IPS-NIHi7 (cell line): ENCODE measurements around the gene ATP1A3.
"Not testable (repeated sequence)": the region's sequence is repeated elsewhere in the genome, so short reads cannot be mapped to it uniquely, and the experiment has no call there.

ENCODE experiments used
- DNase-seq: peaks from one replicate; pipeline ENCODE4 v3.0.0; 2012; ENCODE audit warnings: mixed read lengths; ENCODE audit errors: extremely low spot score

Gene ATP1A3

GRCh38 chr19:41993612-41994483 lies at the start of gene ATP1A3:
Gene ATP1A3 (minus strand): TSS chr19:41994230. CDS start chr19:41994076, 154 bp downstream.
- DNase-seq, result peak; percentile 95

DNA sequence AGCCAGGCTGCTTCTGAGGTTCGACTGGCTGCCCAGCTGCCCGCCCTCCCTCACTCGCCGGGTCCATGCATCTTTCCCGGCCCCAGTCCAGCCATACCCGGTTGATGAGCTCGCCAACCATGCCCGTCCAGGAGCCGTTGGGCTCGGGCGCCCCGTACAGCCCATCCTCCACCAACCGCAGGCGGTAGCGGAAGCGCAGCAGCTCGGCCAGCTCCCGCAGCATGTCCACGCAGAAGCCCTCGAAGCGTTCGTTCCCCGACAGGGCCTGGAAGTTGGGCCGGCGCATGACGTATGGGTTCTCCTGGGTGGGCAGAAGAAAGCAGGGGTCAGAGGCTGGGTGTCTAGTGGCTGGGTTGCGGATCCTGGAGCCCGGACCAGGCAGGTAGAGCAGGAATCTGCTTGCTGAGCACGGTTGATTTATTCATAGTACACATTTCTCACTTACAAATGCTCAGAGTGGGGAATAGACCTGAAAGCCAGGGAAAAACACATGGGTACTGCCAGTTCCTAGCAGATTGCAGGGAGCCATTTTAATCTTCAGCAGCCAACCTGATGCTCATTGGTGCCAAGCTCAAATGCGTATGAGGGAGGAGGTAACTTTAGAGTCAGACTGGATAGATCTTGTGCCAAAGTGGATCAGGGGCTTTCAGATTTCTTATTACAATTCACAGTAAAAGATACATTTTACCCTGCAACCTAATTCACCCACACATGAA lies 48.6 kb upstream of the ATP1A3 start:
- no peak for DNase-seq

GRCh38 chr19:42040491-42040890 lies 46.5 kb upstream of the ATP1A3 start:
- DNase-seq, result not testable (repeated sequence)

- DNase-seq, result no peak
These were observed 46.0 kb upstream of the ATP1A3 start for GRCh38 chr19:42040031-42040430.

DNA sequence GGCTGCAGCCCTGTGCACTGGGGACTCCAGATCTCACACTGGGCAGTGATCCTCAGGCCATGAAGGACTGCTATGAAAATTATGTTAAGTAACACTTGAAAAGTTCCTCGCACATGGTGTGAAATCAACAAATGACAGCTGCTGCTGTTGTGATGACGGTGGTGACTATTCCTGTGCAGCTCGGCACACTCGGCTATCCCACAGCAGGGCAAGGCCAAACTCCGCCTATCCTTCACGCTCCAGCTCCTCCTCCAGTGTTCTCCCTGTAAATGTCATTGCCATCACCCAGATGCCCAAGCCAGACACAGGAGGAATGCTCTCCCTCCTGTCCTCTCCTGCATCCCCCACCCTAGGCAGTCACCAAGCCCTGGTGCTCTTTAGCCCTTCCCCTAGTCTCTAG lies 44.6 kb upstream of the ATP1A3 start:
- no peak for DNase-seq

DNA sequence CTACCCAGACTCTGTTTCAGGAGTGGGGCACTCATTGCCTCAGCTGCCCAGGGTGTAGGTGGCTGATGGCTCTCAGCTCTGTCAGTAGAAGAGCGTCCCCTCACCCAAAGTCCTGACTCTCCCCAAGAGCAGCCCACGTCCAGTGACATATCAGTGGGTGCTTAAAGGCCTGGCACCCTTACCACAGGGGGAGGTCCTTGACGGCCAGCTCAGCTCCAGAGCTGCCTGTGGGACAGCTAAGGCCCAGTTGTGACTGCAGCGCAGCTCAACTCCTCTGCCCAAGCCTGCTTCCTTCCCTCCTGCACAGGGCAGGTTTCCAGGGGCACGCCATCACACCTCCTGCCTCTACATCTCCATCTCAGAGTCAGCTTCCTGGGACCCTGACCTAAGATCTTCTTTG lies 43.6 kb upstream of the ATP1A3 start:
- no peak for DNase-seq

DNA sequence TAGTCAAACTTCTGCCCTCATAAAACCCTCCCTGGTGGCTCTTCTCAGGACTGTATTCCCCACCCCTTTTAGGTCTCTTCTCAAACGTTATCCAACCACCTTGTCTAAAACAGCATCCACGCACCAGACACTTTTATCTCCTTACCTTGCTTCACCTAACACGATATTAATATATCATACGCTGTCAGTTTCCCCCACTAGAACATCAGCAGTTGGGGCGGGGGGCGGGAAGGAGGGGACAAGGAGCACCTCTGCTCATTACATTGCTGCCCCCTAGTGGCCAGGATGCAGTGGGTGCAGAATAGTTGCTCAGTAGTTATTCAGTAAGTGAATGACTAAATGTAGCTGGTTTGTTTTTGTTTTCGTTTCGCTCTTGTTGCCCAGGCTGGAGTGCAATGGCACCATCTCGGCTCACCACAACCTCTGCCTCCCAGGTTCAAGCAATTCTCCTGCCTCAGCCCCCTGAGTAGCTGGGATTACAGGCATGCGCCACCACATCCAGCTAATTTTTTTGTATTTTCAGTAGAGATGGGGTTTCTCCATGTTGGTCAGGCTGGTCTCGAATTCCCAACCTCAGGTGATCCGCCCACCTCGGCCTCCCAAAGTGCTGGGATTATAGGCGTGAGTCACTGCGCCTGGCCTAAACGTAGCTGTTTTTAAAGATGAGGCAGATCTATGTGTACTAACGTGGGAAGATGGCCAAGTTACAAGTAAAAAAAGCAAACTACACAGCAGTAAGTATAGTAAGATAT lies 40.8 kb upstream of the ATP1A3 start:
- DNase-seq, result peak; percentile 90

- no peak for DNase-seq
These were observed 39.4 kb upstream of the ATP1A3 start for GRCh38 chr19:42033413-42033812.

DNA sequence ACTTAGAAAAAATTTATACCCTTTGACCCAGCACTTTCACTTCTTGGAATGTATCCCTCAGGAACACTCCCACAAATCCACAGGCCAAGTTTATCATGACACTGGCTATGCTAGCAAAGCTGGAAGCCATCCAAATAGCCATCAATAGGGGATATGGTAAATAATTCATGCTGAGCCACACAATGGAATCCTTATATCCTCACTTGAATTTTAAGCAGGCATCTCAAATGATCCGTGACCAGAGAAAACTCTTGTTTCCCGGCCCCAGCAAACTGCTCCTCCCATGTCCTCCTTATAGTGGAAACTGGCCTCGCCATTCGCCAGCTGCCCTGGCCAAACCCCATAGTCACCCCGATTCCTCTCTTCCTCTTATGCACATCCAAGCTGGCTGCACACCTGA lies 38.4 kb upstream of the ATP1A3 start:
- DNase-seq, result peak; percentile 50

GRCh38 chr19:42030645-42031440 lies 36.8 kb upstream of the ATP1A3 start:
- DNase-seq, result no peak

- peak; percentile 89 for DNase-seq
These were observed 34.5 kb upstream of the ATP1A3 start for GRCh38 chr19:42028304-42029216.

GRCh38 chr19:42024622-42025111 lies 30.6 kb upstream of the ATP1A3 start:
- DNase-seq, result no peak

DNA sequence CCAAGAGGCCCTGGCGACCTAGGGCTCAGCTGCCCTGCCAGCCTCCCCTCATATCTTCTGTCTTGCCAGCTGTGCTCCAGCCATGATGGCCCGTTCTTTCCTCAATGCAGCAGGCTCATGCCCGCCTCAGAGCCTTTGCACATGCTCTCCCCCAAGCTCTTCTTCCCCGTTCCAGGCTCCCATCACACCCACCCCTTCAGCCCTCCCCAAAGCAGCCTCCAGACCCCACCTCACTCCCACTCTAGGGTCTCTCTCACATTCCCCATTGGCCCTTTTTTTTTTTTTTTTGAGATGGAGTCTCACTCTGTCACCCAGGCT lies 29.9 kb upstream of the ATP1A3 start:
- no peak for DNase-seq

DNA sequence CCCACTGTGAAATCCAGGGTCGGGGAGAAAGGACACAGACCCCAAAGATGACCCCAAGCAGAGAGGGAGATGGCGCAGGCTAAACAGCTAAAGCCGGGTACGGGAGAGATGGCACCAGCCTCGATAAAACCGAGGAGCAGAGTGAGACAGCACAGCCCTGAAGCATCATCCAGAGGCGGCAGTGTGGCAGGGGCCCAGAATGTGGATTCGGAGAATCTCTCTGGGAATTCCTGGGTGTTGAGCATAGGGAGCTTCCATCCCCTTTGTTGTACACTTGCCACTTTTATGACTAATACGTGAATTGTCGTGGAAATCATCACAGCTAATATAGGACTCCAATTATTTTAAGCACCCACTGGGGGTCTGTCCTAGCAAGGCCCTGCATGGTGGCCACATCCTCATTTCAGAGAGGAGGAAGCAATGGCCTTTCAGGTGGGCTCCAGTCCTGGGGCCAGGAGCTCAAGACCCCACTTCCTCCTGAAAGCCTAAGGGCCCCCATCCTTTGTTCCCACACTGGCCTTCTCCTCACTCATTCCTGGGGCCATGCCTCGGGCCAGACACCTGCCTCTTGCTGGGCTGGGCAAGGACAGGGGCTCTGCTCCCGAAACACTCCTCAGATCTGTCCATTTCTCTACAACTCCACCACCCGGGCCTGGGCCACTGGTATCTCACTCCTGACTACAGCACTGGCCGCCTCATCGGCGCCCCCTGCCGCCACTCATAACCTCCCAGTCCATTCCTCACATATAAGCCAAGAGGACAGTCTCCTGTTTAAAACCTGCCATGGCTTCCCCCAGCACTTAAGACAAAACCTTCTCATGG lies 29.3 kb upstream of the ATP1A3 start:
- peak; percentile 78 for DNase-seq

GRCh38 chr19:42022616-42023015 lies 28.6 kb upstream of the ATP1A3 start:
- DNase-seq, result no peak

DNA sequence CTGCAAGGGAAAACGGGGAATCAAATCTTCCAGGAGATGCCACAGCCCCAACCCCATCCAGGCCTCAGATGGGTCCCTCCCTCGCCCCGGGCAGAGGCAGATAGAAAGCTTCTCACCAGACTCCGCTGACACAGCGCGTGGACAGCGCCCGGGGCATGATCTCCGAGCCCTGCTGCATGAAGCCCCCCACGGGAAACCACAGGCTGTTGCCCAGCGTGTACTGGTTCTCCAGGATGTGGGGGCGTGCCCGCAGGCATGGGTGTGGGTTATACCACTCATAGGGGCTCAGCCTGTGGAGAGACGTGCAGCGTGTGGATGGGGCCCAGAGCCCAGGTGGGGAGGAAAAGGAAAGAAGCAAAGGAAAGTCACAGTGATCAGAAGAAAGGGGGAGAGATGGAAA lies 27.2 kb upstream of the ATP1A3 start:
- no peak for DNase-seq

- no peak for DNase-seq
These were observed 24.6 kb upstream of the ATP1A3 start for GRCh38 chr19:42018503-42019193.

GRCh38 chr19:42017040-42017439 lies 23.0 kb upstream of the ATP1A3 start:
- DNase-seq, result no peak

- not testable (repeated sequence) for DNase-seq
These were observed 18.7 kb upstream of the ATP1A3 start for GRCh38 chr19:42012747-42013146.
